GOT3 (cell line): ENCODE results near the gene PREX1.
"Not testable (repeated sequence)": the region's sequence is repeated elsewhere in the genome, so short reads cannot be mapped to it uniquely, and the experiment has no call there.

Source experiments
- DNase-seq: peaks from one replicate; lab custom pipeline; 2025; ENCODE audit warnings: mixed read lengths; lab: John Stamatoyannopoulos, UW

The PREX1 gene

DNA sequence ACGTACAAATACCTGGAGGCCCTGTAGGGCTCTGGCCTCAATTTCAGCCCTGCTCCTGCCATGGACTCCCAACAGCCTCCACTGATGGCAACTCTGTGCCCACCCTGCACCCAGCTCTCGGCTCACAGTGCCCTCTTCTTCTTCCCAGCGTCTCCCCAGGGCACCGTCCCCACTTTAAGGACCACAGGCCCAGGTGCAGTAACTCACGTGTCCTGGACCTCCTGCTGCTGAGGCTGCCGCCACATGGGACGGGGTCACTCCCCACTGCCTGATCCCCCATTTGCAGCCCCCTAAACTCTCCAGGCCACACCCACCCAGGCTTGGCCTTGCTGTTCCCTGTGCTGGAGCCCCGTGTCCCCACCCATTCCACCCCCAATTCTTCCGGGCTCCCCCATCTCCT is 223.4 kb downstream of the PREX1 start:
- DNase-seq, result no peak

DNA sequence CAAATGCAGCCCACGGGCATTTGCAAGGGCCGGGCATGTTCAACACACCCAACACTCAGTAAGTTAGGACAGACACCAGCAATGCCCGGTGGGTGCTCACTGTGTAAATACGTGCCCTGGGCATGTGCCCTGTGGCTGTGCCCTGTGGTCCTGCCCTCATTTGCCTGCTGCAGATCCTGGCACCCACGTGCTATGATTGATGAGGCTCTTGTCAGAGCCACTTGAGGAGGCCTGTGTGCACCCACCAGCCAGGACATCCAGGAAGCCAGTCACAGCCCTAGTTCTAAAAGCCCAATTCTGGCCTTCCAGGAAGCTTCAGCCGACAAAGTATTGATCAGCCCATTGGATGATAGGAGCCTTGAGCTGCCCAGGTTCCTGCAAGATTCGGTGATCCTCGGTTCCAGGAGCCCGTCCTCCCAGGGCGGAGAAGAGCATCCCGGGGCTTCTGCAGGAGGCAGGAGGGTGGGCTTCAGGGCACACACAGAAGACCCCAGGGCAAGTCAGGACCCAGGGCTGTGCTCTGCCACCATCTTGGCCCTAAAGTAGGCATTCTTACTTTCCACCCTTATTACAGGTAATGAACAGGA is 223.9 kb downstream of the PREX1 start:
- no peak for DNase-seq

DNA sequence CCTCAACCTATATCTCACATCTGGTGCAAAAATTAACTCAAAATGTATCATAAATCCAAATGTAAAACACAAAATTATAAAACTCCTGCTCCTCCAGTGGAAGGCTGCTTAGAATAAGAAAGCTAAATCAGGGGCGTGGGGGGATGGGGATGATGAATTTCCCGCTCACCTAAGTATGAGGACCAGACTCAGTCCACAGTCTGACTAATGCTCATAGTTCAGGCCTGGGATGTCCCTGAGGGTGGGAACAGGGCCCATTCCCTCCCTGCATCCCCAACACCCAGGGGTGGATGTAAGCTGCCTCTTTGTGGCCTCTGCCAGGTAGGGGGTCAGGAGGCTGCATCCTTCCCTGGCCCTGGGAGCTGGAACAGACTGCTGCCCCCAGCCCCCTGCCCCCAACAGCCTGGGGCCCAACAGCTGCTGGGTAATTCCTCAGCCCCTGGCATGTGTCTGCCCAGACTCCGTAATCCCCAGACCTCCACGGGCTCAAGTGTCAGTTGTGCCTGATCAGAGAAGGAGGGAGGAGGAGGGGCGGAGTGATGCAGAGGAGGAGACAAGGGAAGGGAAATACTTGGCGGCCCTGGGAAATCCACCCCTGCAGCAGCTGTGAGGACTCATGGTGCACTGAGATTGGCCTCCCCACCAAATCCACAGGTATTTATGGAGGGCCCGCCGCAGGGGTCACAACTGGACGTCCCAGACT is 224.5 kb downstream of the PREX1 start:
- no peak for DNase-seq

DNA sequence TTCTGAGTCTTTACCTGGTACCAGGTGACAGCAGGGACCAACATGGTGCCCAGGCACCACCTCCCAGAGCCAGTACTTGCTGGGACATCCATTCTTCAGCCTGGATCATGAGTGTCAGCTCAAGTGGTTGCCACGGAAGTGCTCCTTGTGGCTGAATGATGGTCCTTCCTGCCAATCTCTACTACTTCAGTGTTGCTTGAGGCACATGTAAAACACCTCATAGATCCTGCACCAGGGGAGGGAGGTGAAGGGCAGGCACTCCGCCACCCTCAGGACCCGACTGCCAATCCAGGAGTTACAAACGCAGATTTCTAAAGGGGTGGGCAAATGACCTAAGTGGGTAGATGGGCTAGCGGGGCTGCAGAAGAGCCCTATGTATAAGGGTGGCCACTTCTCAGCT is 226.0 kb downstream of the PREX1 start:
- DNase-seq, result no peak

DNA sequence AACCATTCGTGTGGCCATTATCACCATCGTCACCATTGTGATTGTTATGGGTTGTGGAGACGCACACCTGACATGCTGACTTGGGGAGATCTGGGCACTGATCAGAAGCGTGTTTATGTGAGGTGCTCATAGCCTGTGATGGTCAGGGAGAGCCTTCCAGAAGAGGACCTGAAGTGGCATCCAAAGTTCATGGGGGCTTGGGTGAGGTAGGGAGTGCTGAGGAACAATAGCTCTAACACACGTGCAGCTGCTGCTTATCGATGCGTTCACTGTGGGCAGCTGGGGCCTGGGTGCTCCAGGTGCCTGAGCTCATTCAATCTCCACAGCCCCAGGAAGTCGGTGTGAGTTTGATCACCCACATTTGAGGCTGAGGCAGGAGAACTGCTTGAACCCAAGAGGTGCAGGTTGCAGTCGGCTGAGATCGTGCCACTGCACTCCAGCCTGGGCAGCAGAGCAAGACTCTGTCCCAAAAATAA is 227.3 kb downstream of the PREX1 start:
- no peak for DNase-seq

DNA sequence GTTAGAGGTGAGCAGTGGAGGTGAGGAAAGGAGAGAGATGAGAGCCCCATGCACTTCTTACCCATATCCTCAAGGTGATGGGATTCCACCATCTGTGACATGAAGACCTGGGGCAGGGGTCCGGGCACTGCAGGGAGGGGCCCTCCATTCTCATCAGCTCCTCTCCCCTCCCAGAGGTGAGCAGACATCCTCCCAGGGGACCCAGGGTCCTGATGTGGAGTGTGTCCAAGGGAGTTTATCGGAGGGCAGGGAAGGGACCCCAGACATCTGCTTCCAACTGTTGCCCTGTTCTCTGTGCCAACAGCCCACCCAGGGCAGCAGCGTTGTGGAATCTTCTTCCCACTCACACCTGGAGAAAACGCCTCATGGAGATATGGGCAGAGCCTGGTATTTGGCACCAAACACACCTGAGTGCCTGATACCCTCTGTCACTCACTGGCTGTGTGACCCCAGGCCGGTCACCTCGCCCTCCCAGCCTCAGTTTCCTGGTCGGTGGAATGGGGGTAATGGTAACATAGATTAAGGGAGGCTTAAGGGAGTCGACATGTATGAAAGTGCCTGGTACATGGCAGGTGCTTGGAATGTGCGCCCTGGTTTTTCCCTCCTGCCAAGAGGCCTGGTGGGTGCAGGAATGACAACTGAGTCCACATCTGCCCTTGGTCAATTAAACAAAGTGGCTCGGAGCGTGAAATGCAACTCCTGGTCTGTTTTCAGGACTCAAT is 227.9 kb downstream of the PREX1 start:
- DNase-seq, result no peak

DNA sequence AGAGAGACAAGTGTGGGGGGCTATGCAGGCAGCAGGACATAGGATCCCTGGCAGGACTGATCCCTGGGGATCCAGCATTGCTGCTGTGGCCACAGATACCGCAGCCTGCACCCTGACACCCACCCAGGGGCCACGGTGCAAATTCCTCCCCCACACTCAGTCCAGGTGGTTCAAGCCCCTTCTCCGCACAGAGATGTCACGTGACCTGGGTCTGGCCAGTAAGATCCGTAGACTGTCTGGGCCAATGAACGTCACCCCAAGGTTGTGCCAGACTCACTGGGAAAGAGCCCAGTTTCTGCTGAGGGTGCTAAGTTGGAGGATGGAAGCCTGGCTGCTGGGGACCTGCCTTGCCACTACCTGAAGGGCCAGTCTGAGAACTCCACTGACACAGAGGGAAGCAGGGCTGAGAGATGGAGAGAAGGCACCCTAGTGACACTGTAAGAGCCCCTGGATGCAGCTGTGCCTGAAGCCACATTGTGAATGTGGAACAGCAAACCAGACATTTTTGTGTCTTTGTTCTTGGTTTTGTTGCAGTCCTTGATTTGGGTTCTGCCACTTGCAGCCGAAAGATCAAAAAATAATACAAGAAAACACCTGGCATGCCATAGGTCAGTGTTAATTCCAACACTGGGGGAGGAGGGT is 228.6 kb downstream of the PREX1 start:
- no peak for DNase-seq

DNA sequence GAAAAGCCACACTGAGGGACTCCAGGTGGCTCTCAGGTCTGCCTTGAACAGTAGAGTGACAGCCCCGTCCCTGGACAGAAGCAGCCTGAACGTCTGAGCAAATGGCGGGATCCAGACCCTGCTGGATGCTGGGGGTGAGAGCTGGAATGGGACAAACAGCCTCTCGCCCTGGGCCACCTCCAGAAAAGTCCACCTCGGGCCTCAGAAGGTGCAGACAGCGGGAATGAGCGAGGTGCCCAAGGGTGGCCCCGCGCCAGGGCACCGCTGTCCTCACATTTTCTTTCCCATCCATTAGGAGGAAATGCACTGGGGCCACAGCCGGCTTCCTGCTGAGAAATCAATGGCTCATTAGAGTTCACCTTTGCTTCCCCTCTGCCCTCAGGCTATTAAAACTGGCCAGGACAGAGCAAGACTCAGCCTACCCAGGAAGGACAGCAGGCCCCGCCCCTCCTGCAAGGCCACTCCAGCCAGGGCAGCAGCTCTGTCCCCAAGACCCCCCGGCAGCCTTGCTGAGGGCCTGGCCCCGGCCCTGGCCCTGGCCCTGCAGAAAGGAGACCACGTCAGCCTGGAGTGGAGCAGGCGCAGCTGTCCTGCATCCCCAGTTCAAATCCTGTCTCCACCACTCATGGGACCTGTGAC is 229.4 kb downstream of the PREX1 start:
- DNase-seq, result not testable (repeated sequence)

DNA sequence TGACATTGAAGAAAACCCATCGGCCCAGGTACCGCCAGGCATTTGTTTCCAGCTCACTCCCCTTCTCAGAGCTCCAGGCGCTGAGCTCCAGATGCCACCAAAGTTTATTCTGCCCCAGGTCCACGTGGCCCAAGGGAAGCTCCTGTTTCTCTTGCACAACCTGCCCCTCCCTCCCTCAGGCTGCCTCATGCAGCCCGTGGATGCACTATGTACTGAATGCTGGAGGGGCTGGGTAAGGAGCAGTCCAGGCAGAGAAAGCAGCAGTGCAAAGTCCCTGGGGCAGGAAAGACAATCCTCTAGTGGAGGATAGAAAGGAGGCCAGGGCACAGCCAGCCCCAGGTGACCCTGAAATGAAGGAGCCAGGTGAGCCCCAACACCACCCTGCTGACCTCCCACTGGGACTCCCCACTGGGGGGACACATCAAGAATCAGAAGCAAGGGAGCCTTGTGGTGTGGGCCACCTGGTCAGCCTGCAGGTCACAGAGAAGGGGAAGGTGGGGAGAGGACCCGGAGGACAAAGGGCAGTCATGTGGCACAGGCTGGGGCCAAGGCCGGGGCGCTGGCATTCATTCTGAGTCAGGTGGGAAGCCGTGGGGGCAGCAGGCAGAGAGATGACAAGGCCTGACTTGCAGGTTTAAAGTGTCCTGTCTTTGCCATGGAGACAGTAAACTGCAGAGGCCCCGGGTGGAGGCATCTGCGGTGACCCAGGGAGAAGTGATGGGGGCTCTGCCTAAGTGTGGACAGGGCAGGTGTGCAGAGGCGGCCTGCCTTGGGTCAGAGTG is 230.1 kb downstream of the PREX1 start:
- DNase-seq, result no peak

DNA sequence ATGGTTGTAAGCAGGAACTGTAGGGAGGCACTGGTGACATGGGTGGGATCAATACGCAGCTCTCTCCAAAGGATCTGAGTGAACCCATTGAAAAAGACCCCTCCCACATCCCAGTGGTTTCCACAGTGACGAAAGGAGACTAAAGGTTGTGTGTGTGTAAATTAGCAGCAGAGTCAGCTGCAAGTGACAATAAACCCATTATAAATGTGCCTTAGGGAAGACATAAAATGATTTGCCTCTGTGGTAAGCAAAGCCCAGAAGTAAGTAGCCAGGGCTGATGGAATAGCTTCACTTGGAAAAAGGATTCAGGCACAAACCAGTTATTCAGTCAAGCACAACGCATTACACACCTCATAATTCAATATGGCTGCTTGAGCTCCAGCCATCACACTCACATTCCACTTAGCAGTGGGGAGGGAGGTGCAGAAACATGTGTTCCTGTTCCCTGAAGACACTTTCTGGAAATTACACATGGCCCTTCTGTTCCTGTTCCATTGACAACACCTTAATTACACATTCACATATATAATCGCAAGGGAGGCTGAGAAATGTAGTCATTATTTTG is 231.4 kb downstream of the PREX1 start:
- DNase-seq, result no peak

DNA sequence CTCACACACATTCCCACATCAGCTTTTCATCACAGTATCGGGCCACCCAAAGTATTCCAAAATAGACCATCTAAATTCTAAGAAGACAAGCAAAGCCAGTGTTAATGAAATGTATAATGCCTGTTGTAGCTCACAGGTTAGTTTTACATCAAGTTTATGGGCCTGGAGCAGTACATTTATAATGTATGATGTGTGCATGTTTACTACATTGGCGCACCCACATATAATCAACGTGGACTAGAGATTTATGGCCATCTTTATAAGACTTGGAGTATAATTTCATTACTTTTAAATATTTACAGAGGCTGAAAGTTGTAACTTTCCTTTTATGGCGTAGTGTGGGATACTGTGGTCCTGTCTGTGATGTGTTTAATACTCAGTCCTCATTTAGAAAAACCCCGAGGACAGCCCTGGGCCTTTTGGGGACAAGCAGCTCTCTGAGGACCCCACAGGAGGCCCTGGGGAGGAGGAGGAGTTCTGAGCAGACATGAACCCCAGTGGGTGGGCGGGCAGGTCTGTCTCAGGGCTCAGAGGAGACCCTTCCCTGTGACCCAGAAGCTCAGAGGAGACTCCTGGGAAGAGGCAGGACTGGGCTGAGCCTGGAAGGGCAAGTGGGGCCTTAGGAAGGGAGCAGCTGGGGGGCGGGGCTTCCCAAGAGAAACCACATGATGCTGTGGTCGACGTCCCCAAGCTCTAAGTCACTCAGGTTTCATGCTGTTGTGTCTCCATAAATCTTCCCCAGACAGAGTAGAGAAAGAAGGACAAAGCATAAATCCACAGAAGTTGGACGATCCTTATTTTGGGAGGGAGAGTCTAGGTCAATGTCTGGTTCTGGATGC is 232.1 kb downstream of the PREX1 start:
- DNase-seq, result no peak

DNA sequence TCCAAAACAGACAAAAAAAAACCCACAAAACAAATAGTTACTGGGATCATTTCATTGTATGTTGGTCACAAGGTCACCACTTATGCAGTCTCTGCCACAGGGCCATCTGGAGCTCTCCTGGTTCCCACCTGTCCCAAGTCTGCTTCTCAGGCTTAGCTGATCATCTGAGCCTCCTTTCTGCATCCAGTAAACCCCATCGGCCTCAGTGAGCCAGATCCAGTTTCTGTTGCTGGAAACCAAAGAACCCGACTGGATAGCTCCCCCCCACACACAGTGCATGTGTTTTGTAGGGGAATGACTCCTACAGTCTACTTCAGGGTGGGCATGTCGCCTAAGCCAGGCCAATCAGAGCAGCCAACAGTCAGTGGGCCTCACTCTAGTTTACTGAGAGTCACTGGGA is 233.3 kb downstream of the PREX1 start:
- no peak for DNase-seq

DNA sequence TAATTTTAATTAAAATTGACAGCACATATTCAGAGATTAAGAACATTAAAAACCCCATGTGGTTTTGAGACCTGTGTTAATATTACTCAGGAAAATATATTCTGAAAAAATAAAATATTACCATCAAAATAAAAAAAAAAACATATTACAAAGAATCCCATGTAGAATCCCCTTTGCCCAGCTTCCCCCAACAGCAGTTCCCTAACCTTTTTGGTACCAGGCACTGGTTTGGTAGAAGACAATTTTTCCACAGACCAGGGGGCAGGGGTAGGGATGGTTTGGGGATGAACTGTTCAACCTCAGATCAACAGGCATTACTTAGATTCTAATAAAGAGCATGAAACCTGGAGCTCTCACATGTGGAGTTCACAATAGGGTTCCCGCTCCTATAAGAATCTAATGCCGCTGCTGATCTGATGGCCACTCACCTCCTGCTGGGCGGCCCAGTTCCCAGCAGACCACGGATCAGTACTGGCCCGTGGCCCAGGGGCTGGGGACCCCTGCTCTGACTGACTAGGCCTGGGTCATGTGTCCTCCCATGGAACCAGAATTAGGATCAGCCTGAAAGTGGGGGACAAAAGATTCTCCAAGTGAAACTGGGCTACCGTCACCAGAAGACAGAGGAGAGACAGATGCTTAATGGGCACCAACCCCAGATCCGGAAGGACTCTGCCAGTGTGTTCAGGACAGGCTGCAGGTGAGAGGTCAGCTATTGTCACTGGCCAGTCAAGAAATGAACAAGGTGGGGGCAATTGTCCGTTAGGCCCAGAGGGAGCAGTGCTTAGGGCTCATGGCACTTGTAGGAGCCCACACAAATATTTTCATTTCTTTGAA is 235.5 kb downstream of the PREX1 start:
- no peak for DNase-seq

DNA sequence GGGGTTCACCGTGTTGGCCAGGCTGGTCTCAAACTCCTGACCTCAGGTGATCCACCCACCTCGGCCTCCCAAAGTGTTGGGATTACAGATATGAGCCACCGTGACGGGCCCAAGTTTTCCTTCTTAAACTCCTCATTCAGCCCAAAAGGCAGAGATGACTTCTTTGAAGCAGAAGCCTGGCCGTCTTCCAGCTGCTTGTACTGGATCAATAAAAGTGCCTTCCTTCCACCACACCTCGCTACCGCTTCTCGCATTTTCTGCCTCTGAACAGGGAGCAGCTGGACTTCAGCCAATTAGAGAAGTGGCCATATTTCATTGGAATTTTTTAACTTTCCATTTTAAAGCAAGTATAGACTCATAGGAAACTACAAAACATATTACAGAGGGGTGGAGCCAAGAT is 241.1 kb downstream of the PREX1 start:
- DNase-seq, result no peak

DNA sequence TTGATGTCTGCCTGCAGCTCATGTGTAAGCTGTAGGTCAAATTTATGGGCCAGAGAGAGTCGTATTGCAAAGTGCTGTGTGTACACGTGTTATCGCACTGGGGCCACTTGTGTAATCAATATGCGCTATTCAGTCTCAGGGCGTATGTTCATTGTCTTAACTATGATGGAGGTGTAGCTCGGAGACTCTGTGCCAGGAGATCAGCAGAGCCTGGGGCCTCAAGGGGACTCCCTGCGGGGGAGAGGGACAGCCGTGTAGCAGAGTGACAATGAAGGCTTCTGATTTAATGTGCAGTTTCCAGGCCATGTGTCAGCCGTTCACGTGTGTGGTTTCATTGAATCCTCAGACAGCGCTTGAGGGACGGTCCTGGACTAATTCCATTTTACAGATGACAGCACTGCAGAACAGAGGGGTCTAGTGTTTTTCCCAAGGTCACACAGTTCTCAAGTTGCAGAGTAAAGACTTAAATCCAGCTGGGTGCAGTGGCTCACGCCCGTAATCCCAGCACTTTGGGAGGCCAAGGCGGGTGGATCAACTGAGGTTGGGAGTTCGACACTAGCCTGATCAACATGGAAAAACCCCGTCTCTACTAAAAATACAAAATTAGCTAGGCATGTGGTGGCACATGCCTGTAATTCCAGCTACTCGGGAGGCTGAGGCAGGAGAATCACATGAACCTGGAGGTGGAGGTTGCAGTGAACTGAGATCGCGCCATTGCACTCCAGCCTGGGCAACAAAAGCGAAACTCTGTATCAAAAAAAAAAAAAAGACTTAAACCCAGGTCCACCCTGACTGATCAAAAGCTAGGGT is 242.5 kb downstream of the PREX1 start:
- no peak for DNase-seq

DNA sequence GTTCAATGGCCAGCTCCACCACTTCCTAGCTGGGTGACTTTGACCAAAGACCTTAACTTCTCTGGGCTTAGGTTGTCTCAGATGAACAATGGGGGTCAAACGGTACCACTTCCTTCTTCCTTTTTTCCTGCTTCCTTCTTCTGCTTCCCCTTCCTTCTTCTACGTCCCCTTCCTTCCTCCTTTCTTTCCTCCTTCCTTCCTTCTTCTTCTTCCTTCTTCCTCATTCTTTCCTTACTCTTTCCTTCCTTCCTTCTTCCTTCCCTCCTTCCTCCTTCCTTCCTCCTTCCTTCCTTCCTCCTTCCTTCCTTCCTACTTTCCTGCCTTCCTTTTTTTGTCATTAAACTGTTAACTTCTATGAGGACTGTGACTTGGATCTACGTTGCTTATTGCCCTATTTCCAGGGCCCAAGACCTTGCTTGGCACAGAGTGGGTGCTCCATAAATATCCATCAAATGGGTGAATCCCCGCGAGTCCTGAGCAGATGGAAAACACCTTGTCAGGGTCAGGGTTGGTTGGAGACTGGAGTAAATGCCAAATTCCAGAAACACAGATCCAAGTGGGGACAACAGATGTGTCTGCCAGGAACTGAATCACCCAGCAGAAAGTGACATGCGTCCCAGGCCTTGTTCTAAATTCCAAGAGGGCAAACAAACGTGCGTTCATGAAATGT is 243.3 kb downstream of the PREX1 start:
- DNase-seq, result no peak

DNA sequence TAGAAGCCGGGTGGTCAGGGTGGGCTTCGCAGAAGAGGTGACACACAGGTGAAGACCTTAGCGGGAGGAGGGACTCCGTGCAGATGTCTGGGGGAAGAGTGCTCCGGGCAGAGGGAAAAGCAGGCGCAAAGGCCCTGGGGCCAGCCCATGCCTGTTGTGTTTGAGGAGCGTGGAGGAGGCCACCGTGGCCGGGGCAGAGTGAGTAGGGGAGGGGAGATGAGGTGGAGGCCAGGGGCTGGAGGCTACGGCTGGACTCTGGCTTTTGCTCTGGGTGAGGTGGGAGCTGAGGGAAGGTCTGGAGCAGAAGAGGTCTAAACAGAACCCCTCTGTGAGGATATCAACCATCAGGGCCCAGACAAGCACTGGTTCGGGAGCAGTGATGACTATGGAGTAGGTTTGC is 244.0 kb downstream of the PREX1 start:
- DNase-seq, result no peak

DNA sequence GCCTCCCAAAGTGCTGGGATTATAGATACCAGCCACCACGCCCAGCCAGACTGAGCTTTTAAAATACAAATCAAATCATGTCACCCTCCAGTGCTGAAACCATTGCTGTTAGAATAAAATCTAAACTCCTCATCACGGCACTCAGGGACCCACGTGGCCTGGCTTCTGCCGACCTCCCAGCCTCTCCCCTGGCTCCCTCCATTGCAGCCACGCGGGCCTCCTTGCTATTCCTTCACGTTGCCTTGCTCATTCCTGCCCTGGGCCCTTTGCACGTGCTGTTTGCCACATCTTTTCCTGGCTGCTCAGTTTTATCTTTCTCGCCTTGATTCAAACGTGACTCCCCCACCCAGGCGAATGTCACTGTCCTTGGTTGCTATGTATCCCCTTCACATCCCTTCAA is 244.6 kb downstream of the PREX1 start:
- DNase-seq, result no peak
